Tongue (tissue), 2 donors: ENCODE measurements around the gene ATP23. TPM values are rescaled to one million over a fixed set of nuclear protein-coding genes. Genes with fewer than 3 reads are reported as not detected.

Experiments used
- DNase-seq: peaks from one replicate; pipeline ENCODE4 v3.0.0-alpha.2; 2015
- total RNA-seq: library from RNA; depleted of rRNA; stranded (reverse); fragments of >200 nt; gene quantifications from one replicate; pipeline ENCODE4 v1.2.3, GENCODE V29; 2014

The ATP23 gene
- total RNA-seq, 1 donor from 2014 or later = 10.2 TPM

- DNase-seq = no peak
Measured at GRCh38 chr12:57908511-57908910, 32.9 kb upstream of the ATP23 start.

- no peak for DNase-seq
Measured at GRCh38 chr12:57909056-57909455, 32.3 kb upstream of the ATP23 start.

- no peak for DNase-seq
Measured at GRCh38 chr12:57909611-57910010, 31.8 kb upstream of the ATP23 start.

- DNase-seq = no peak
Measured at GRCh38 chr12:57918147-57918546, 23.2 kb upstream of the ATP23 start.

- no peak for DNase-seq
Measured at GRCh38 chr12:57927086-57927485, 14.3 kb upstream of the ATP23 start.

GRCh38 chr12:57929092-57929830 is 12.1 kb upstream of the ATP23 start:
- DNase-seq = no peak

- DNase-seq = no peak
Measured at GRCh38 chr12:57934819-57935218, 6.5 kb upstream of the ATP23 start.

GRCh38 chr12:57935331-57935730 is 6.0 kb upstream of the ATP23 start:
- DNase-seq = no peak

GRCh38 chr12:57935839-57936512 is 5.4 kb upstream of the ATP23 start:
- DNase-seq = peak; percentile 97

- no peak for DNase-seq
Measured at GRCh38 chr12:57936513-57936883, 4.9 kb upstream of the ATP23 start.

GRCh38 chr12:57939291-57939690 is 2.1 kb upstream of the ATP23 start:
- no peak for DNase-seq

GRCh38 chr12:57940052-57940914 is 1.1 kb upstream of the ATP23 start:
- no peak for DNase-seq

GRCh38 chr12:57940915-57941164 is 527 bp upstream of the ATP23 start:
- DNase-seq = no peak

- no peak for DNase-seq
Measured at GRCh38 chr12:57943438-57944080, 2.2 kb downstream of the ATP23 start.

- DNase-seq = no peak
Measured at GRCh38 chr12:57944313-57945023, 3.1 kb downstream of the ATP23 start.

GRCh38 chr12:57952766-57953165 is 11.4 kb downstream of the ATP23 start:
- no peak for DNase-seq

GRCh38 chr12:57954768-57955167 is 13.4 kb downstream of the ATP23 start:
- DNase-seq = no peak

- DNase-seq = no peak
Measured at GRCh38 chr12:57958061-57958657, 16.8 kb downstream of the ATP23 start.

- no peak for DNase-seq
Measured at GRCh38 chr12:57964421-57964820, 23.1 kb downstream of the ATP23 start.

- no peak for DNase-seq
Measured at GRCh38 chr12:57965766-57966165, 24.4 kb downstream of the ATP23 start.

GRCh38 chr12:57966536-57966935 is 25.2 kb downstream of the ATP23 start:
- no peak for DNase-seq
